SU-DHL-6 (cell line): ENCODE data around the gene LTA4H.

Source experiments
- EZH2phosphoT487 ChIP-seq: fragments of 200-600 bp; sonication (generic), shearing (Covaris generic); conservative IDR thresholded peaks from 2 replicates; pipeline ENCODE4 v1.6.1; 2018; ENCODE audit warnings: mild to moderate bottlenecking, antibody characterized with exemption, low read length, moderate library complexity, mixed read lengths
- TF ChIP-seq, protein P1 (sequence below): fragments of 200-600 bp; sonication (generic); IDR thresholded peaks from one replicate; pipeline ENCODE4 v1.5.1; 2017; ENCODE audit warnings: antibody characterized with exemption, mild to moderate bottlenecking, low read length, moderate library complexity; ENCODE audit not compliant: insufficient read depth, poor library complexity, severe bottlenecking

DNA sequence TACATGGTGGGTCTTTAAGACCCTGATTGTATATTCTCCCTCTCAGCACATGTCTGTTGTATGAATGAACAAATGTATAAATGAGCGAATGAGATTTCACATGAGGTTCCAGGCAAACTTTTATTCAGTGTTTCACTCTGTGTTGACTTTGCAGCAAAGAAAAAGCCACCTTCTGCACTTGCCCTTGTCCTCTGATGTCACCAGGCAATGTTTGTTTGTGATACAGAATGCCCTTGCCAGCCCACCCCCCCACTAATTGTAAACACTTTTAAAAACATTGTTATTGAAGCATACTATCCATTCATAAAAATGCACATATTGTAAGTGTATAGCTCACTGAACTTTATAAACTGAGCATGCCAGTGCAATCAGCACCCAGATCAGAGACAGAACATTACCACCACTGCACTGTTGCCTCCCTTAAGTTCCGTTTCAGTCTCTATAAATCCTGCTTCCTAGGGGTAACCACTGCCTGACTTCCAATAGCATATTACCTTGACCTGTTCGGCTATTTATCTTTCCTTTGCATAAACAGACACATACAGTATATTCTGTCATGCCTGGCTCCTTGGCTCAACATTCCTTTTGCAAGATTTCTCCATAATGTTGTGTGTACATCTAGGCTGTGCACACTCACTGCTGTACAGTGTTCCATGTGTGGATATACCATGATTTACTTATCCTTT is 11.3 kb upstream of the LTA4H start:
- TF ChIP-seq, protein P1, sequence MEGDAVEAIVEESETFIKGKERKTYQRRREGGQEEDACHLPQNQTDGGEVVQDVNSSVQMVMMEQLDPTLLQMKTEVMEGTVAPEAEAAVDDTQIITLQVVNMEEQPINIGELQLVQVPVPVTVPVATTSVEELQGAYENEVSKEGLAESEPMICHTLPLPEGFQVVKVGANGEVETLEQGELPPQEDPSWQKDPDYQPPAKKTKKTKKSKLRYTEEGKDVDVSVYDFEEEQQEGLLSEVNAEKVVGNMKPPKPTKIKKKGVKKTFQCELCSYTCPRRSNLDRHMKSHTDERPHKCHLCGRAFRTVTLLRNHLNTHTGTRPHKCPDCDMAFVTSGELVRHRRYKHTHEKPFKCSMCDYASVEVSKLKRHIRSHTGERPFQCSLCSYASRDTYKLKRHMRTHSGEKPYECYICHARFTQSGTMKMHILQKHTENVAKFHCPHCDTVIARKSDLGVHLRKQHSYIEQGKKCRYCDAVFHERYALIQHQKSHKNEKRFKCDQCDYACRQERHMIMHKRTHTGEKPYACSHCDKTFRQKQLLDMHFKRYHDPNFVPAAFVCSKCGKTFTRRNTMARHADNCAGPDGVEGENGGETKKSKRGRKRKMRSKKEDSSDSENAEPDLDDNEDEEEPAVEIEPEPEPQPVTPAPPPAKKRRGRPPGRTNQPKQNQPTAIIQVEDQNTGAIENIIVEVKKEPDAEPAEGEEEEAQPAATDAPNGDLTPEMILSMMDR: no peak
- TF ChIP-seq EZH2phosphoT487: no peak
